ENCODE results near the gene COL4A2. TPM values are rescaled to one million over a fixed set of nuclear protein-coding genes. Genes with fewer than 3 reads are reported as not detected.

COL4A2 gene
- total RNA-seq, 1 donor from 2014 or later, result 1,333 TPM

DNA sequence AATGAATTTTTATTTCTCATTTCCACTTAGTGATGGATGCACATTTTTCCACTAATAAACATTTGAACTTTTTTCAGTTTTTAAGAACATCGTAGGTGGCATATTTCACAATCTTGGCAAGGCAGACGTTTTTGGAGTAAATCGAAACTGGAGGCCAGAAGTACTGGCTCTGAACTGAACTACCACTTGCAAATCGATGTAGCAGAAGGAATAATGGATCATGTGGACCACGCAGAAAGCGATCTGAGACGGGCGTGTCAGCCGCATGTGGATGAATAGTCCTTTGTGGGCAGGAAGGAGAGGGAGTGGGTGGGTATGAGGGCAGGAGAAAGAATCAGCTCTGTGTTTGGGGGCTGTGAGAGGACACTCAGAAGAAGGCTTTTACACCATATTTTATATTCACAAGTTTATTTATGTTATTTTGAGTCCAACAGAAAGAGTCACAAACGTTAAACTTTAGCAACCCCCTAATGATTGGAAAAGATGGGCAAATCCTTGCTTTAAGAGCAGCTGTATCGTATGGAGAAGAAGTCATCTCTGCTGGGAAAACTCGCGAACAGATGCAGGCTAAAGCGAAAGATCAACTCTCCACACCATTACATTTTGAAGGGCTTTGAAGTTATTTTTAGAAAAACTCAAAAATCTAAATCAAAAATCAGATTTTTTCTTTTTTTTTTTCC is 90.5 kb downstream of the COL4A2 start:
- DNase-seq (ENCODE audit: low spot score), result no peak

DNA sequence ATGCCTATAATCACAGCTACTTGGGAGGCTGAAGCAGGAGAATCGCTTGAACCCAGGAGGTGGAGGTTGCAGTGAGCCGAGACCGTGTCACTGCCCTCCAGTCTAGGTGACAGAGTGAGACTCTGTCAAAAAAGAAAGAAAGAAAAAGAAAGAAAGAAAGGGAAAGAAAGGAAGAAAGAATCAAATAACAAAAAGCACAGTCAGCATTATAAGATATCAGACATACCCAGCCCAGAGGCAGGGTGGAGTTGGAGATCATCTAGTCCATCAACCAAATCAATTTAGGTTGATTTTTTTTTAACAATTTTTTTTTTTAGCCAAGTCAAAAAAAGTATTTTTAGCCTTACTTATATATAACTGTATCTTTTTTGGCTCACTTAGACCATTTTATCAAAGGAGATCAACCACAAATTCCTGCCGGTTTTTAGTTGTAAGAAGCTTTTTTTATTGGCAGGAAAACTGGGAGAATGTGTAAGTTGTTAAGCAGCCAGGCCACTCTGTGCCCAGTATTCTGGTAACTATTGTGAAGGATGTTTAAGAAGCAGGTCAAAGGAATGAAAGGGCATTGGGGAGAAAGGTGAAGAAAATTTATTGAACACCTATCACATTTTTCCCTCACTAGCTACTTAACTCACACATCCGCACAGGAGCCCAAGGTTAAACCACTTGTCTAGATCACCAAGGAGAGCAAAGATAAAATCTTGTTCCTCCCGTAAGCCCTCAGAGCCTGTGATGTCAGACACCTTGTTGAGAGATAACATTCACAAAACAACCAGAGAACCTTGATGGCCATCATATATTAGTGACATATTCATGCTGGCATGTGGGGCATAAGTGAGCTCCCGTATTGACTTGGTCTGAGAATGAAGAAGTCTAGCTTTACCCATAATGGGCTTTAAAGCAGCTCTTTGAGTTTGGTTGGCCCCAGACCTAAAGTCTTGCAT is 91.8 kb downstream of the COL4A2 start:
- DNase-seq (ENCODE audit: low spot score), result no peak

DNA sequence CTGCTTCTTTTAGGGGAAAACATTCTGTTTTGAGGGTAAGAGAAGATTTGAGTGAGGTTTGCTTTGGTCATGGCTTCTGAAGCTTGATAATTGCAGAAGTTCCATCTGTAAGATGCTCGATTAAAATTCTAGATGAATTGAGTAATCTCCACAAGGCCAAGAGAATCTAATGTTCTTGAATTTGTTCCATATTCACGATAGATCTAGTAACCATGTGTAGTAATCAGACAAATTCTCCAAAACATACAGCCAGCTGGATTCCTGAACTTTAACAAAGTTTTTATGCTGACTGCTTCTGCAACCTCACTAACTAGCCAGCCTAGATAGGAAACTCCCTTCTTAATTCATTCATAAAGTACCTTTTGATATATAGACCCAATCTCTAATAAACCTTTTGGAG is 92.7 kb downstream of the COL4A2 start:
- no peak for DNase-seq (ENCODE audit: low spot score)

DNA sequence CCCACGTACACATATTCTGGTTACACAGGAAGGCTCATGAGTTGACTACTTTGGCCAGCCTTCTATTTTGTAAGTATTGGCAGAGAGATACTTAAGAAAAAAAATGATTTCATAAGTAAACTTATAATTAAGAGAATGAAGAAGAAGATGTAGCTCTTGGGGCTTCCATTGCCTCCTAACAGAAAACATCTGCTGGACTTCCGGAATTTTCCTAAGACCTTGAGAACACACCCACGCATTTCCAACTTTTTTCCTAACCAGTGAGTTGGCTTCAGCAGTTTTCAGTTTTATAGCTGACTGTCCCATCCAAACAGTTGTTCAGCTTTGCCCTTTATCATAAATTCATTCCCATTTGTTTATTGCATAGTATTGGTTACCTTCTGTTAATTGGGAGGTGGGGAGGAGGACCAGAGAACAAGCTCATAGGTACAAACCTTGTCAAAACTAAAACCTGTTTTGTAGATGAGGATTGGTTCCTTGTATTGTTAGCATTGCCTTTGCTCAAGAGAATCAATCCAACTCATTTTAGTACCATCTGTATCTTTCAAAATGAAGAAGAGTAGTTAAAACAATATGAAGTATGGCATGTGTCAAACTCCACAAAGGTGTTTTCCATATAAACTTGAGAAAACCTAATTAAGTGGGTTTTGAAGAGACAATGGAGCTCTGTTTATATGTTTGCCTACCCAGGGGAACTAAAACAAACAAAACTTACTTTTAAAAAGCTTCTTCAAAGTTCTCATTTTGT is 93.9 kb downstream of the COL4A2 start:
- no peak for DNase-seq (ENCODE audit: low spot score)

DNA sequence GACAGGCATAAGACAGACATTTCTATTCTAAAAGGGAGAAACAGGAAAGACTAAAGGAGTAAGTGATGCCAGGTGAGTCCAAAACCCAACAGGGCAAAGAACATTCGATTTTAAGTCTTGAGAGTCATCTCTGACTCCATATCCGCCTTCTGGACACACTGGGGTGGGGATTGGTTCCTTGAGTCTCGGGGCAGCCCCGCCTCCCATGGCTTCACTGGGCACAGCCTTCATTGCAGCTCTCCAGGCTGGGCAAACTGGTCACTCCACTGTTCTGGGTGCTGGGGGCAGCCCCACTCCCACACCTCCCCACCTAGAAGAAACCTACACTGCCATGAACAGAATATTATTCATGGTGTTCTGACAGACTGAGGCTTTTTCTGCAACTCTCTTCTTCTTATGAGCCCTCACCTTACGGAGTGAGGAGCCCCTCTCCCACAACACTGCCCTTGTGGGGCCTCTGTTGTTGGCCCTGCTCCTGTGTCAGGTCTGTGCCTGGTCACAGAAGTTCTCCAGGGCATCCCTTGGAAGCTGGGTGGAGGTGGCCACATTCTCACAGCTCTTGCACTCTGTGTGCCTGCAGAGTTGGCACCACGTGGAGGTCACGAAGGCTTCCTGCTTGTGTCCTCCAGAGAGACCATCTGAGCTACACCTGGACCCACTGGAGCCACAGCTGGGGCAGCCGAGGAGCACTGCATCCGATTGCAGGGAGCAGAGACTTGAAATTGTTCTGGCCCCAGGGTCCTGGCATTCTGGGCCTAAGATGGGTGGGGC is 95.4 kb downstream of the COL4A2 start:
- no peak for DNase-seq (ENCODE audit: low spot score)

DNA sequence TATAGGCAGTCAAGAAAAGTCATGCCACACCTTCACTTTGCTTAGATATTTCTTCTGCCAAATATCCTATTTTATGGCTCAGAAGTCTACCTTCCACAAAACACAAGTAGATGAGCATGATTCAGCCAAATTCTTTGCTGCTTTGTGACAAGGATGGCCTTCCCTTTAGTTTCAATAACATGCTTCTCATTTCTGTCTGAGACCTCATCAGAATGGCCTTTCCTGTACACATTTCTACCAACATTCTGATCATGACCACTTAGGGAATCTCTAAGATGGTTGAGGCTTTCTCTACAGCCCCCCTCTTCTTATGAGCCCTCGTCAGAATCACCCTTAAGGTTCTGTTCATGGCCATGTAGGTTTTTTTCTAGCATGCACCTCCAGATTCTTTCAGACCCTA is 96.2 kb downstream of the COL4A2 start:
- no peak for DNase-seq (ENCODE audit: low spot score)

DNA sequence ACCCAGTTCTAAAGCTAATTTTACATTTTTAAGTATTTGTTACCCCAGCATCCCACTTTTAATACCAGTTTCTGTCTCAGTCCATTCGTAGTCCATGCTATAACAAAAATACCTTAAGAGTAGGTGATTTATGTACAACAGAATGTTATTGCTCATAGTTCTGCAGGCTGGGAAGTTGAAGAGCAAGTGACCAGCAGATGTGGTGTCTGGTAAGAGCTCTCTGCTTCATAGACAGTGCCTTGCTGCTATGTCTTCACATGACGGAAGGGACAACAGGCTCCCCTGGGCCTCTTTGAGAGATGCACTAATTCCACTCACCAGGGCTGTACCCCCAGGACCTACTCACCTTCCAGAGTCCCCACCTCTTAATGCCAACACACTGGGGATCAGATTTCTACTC is 96.6 kb downstream of the COL4A2 start:
- no peak for DNase-seq (ENCODE audit: low spot score)

DNA sequence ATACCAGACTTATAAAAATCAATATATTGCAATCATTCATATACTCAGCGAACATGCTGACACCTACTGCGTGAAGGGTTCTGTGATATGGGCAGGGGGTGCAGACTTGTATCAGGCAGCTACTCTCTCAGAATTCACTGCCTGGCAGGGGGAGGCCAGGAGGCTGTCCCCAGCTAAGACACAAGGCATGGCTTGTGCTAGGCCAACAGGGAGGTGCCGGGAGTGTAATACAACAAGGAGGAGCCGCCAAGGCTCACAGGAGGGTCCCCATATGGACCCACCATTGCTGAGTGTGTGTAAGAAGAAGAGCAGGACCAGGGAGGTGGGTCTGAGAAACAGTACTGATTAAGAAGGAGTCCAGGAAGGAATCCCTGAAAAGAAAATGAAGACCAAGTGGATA is 97.2 kb downstream of the COL4A2 start:
- no peak for DNase-seq (ENCODE audit: low spot score)

DNA sequence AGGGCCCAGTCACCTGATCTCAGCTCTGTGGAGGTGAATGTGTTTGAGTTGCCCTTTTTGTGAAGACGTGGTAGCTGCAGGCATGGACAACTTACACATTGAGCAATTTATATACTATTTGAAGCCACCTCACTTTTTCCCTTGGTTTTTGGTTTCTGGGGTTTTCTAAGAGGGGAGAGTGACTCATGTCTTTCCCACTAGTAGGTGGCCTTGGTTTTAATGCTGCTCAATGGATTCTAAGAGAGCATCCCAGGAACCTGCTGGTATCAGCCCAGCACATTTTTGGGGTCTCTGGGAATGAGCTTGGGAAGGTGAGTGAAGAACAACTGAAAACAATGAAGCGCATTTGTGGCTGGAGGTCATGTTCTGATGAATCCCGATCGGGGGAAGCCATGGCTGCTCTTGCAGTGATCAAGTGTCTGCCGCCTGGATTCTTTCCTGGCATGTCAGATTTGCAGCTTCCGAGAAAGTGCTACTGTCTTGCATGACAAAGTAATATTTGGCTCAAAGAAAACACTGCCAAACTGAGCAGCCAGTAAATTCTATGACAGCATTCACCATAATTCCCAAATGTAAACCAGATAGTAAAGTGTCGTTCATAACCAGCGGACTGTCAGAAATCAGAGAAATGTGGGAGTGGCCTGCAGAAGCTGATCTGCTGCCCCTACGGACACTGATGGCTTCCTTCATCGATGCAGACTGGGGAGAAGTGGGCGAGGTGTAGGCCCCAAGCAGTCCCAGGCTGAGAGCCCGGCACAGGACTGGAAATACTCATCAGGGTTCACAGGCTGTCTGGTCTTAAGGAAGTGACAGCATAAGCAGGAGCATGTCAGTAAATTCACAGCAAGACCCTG is 98.7 kb downstream of the COL4A2 start:
- DNase-seq (ENCODE audit: low spot score), result no peak

DNA sequence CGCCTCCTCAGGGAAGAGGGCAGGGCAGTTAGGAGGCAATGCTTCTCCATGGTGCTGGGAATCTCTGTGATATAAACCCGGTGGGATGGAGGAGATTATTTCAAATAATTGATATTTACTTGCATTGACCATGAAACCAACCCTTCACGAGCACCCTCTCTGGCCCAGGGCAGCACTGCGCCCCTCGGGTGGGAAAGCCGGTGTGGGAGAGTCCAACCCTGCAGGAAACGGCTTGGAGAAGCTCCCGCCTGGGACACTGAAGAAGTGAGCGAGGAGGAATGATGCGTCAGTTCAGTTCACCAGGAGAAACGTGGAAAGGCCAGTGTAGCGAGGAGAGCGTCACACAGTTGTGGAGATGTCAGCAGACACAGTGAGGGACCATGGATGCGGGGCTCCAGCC is 99.9 kb downstream of the COL4A2 start:
- no peak for DNase-seq (ENCODE audit: low spot score)

DNA sequence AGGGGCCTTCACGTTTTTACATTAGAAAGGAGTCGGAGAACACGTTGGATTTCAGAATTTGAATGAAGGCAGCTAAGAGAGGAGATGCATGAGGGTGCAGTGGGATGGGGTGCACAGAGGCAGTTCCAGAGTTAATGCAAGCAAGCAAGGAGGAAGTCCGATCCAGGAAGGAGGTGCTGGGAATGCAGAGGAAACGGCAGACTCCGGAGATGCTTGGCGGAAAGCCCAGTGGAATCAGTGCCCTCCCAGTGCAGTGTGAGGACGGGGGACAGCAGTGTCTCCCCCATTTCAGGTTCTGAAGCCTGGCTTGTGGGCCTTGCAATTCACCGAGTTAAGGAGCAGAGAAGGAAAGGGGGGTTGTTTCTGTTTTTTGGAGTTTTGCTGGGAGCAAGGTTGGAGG is 100.4 kb downstream of the COL4A2 start:
- no peak for DNase-seq (ENCODE audit: low spot score)

DNA sequence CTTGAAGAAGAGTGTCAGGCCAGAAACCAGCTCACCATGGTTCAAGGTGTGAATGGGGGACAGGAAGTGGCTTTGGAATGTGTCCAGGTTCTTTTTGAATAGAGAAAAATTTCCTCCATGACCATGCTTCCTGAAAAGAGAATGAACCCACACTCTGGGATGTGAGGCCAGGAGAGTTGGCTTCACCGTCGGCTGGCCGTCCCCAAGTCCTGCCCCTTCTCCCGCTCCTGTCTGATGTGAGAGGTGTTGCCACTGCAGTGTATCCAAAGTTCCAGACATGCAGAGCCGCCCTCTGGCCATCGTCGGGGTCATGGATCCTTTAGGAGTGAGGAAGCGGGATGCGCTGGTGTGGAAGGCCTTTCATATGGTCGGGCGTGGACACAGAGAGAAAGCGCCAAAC is 101.2 kb downstream of the COL4A2 start:
- DNase-seq (ENCODE audit: low spot score), result no peak

DNA sequence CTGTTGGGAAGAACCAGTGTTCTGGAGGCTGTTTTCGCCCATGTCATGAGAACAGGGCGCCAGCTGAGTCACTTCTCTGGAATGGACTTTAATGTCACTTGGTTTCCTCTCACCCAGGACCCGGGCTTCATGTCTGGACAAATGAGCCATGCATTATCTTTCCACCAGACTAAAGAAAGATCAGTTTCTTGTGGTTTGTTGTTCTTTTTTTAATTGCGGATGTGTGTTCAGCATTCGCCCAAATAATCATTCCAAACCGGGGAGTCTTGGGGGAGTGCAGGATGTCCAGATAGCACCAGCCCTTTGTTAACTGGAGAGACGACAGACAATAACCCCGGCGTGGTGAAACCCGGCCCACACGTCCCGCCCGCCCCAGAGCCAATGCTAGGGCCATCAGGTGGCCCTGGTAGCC is 102.5 kb downstream of the COL4A2 start:
- DNase-seq (ENCODE audit: low spot score), result no peak

DNA sequence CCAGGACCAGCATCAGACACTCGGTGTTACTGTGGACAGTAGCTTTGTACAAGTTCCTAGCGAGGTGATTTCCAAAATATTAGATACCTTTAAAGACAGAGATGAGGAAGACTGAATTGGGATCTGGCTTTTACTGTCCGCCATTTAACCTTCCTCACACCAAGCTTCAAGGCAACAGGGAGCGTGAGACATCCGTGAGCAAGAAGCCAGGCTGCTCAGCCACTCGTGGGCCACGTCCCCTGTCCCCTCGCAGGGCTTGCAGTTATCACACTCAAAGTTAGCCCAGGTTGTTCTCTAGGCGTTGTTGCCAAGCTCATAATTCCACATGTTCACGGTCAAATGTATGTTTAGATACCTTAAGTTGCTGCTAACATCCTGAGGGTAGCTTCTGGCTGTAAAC is 102.9 kb downstream of the COL4A2 start:
- DNase-seq (ENCODE audit: low spot score), result no peak

DNA sequence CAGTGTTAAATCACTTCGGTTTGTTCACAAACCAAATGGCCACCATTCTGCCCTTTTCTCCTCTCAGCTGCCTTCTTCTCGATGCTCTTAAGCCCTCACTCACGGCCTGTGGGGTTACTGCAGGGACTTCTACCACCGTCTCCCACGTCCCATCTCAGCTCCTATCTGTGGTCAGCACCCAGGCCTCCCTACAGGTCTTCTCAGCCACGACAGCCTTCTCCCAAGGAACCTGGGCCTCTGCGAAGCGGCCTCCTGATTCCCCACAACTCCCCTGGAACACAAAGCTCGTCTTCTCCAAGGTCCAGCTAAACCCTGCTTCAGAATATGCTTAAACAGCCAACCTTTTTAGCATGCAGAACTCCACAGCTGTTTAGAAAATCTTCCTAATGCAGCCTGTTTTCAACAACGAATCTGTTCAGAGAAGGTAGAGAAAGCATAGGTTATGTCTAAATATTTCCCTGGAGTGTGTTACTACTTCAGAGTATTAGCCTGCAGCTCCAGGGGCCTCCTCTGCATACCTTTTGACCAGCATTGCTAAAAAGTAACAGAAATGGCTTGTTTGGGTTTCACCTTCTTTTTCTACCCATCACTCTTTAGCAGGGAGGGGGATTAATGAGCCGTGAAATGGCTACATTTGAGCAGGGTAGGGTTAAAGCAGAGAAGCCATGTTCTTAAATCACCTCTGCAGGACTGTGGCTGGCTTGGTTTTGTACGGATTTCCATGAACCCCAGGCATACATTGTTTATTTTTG is 104.0 kb downstream of the COL4A2 start:
- DNase-seq (ENCODE audit: low spot score), result no peak

DNA sequence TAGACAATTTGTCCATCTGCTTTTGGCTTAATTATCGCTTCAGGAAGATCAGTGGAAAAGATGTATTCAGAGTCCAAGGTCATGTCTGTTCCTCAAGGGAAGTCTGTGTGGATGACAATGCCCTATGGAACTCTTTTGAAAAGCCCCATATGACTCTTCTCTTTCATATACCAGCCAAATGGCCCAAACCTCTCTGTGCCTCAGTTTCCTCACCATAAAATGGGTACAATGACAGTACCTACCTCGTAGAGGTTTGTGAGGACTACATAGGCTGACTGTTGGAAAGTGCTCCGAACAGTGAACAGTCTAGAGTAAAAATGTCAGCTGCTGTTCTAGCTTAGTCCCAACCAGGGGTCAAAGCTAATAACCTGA is 104.6 kb downstream of the COL4A2 start:
- DNase-seq (ENCODE audit: low spot score), result no peak

DNA sequence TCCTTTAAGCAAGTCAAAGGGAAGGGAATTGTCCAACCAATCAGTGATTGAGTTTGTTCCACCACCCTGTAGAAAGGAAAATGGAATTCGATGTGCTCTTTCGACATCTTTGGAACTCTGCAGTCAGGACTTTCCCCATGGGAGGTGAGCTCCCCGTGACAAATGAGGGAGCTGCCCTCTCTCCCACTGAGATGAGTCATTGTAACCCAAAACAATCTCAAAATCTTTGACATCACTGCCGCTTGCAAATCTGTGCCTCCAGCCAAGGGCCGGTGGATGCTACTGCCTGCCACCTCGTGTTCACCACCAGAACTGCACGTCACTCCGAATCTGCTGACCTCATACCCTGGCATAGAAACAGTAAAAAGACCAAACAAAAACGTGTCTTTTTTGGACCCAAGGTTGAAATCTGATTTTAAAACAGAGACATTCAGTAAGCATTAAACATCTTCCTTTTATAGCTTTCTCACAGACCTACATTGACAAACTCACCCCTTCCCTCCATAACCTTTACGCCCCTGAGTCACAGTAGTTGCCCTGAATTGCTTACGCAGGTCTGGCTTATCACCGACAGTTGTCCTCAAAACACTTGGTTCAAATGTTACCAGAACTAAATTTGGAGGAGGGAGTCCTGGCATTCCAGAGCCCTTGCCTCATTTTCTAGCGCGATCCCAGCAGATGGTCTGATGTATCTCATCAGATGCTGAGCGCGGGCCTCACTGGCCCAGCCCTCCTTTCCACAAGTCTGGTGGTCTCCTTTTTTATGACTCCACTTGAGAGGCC is 105.2 kb downstream of the COL4A2 start:
- no peak for DNase-seq (ENCODE audit: low spot score)

DNA sequence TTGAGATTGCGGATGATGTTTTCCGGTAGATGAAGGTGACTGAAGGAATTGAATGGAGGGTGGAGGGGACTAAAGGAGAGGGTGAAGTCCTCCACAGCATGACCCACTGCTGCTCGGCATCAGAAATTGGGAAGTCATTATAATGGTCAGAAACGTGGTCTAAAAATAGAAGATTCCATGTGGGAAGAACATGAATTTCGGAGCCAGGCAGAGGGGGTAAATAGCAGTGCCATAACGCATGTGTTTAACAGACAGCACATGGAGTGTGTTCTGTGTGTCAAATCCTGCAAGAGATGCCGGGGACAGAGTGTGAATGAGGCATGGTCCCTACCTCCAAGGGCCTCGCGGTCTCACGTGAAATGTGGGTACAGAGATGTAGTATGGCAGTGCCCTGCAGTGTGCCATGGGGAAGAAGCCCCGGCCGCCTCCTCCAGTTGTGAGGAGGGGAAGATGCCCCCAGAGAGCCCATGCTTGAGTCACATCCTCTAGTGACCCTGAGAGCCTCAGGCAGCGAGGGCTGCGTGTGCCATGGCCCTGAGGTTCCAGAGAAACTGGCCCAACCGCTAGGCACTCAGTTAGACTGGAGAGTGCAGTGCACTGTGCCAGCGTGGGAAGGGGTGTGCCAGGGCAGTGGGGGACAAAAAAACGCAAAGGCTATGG is 106.1 kb downstream of the COL4A2 start:
- no peak for DNase-seq (ENCODE audit: low spot score)
